HUDEP-2 (cell line): ENCODE results near the gene HDAC7.
"Not testable (repeated sequence)": the region's sequence is repeated elsewhere in the genome, so short reads cannot be mapped to it uniquely, and the experiment has no call there.

Source experiments
- DNase-seq, 76 experiments: peaks; one replicate each; lab custom pipeline; 2025; ENCODE audit not compliant: unreplicated experiment in 76 of 76; lab: John Stamatoyannopoulos, UW

The HDAC7 gene

DNA sequence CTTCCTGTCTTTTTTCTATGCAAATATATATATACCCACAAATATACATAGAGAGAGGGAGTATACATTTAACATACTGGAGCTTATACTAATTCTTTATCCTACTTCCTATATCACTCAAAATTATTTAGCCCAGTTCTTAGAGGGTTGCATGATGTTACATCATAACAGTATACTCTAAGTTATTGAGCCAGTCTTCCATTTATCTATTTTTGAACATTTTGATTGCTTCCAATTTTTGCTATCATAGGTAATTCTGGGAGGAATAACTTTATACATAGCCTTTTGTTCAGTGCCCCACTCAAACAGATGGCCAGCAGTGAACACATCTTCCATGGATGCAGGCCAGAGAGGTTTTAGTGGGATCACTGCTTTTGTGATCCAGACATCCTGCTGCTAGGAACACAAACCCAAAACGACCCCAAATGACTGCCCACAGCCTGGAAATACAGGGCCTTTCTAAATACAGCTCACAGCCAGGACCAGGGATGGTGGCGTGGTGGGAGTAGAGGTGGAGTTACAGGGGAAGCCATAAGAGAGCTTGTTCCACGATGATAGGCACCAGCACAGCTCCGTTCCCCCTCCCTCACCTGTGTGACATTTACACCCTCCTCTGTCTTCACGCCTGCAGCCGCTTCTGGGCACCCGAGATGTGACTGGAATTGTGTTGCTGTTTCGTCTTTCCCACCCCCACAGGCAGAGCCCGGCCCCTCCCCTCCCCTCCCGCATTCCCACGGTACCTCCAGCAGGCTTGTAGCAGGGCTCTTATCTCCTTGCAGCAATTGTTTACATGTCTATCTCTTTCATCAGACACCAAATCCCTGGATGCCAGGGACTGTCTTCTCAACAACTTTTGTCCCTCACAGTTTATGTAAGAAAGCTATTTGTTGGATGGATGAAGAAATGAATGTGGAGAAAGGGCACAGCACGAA is 30.7 kb upstream of the HDAC7 start:
- DNase-seq, result peak in 1 of 76 experiments; percentile 8

- DNase-seq, result no peak
Measured at GRCh38 chr12:47849261-47849660, 29.6 kb upstream of the HDAC7 start.

DNA sequence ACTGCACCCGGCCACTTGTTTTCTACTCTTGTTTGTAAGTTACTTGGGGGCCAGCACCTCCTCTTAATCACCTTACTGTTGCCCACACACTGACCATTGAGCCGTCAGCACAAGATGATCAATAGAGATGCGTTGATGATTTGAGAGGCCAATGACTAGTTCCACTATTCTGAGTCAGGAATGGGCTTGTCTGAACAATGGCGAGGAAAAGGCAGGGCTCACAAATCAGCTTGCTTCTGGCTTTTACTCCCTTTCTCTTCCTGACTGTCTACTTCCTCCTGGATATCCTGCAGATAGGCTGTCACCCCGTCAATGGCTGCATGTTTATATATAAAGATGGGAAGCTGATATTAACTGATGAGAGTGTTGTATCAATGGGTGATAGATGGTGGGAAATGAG is 29.1 kb upstream of the HDAC7 start:
- DNase-seq, result no peak

GRCh38 chr12:47846294-47846996 is 26.7 kb upstream of the HDAC7 start:
- no peak for DNase-seq

DNA sequence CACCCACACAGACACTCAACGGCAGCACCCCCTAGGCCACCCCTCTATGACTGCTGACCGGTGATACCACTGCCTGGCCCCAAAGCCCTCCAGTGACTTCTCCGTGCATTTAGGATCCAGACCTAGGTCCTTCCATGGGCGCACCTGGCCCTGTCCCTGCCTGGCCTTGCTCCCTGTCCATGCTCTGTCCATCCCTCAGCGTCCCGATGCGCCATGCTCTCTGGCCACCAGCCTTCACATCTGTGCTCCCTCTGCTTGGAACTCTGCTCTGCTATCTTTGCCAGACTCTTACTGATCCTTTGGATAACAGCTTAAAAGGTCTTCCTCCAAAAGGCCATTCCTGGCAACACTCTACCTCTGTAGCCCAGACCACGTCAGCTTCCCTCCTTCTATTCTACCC is 25.4 kb upstream of the HDAC7 start:
- DNase-seq, result no peak

DNA sequence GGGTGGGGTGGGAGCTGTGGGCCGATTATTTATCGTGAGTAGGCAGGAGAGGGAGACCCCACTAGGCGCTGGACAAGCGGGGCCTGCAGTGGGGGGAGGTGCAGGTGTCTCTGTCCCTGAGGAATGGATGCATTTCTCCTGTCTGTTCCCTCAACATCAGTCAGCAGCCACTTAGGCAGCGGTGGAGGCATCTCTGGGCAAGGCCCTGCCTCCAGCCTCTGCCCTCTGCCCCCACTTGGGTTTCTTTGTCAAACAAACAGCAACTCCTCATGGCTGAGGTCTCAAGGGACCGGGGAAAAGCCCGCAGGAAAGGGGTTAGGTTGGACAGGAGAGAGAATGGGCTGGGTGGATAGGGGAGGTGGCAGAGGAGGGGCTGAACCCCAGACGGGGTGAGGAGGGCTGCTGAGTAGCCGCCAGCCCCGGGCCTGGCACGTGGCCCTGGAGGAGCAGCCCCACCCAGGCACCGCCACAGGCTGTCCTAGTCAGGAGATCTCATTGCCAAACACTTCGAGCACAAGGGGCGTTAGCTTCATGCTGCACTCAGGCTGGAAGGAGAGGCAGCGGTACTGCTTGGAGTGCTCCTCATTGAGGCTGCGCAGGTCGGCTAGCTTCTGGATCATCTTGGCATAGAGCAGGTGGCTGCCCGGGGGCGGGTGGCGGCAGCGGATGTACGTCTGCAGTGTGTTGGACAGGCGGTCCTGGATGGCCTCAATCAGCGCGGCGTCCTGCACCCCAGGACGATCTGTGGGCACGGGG is 24.7 kb upstream of the HDAC7 start:
- peak in 74 of 76 experiments; percentile 15 to 88 (median 73) for DNase-seq

DNA sequence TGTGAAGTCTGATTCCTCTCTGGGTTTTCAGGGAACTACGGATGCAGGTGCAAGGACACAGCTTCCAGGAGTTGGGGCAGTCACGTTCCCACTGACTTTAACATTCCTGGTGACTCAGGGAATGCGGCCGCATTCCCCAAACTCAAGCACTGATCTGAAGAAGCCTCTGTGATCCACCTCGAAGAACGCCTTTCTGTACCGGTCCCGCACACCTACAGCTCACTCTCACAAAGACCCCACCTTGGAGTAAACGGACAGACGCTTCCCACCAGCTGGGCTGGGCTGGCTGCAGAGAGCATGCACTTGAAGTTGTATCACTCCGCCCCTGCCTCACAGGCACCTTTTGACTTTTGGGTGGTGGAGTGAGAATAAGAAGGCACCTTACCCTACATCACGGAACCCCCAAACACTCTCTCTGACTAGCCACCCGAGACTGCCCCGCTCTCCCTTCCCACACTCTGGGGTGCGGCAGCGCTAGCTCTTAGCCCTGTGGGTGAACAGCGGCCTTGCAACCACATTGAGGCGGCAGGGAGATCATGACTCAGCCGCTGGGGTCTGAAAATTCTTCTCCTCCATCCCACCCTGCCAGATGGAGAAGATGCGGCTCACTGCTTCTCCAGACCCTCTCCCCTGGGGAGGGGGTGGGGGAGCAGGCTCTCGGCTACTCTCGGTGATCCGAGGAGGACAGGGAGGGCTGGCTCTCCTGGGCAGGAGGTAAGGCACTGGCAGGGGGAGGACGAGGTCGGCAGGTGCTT is 23.7 kb upstream of the HDAC7 start:
- no peak for DNase-seq

- not testable (repeated sequence) for DNase-seq
Measured at GRCh38 chr12:47842543-47842942, 22.8 kb upstream of the HDAC7 start.

DNA sequence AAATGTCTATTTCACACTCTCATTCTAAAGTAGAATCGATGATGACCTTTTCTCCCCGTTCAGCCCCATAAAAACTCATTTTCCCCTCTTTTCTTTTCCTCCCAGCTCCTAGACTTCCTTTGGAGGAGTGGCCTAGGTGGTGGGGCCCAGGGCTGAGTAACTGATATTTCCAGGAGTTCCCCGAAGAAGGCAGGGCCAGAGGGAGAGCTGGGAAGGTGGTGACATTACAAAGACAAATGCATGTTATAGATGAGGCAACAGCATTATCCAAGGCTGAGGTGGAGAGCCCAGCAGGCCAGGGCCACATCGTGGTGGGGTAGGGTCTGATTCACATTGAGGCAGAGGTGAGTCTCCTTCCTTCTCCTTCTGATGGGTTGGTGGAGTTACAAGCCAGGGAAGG is 22.2 kb upstream of the HDAC7 start:
- DNase-seq, result no peak

- no peak for DNase-seq
Measured at GRCh38 chr12:47841501-47841900, 21.8 kb upstream of the HDAC7 start.

DNA sequence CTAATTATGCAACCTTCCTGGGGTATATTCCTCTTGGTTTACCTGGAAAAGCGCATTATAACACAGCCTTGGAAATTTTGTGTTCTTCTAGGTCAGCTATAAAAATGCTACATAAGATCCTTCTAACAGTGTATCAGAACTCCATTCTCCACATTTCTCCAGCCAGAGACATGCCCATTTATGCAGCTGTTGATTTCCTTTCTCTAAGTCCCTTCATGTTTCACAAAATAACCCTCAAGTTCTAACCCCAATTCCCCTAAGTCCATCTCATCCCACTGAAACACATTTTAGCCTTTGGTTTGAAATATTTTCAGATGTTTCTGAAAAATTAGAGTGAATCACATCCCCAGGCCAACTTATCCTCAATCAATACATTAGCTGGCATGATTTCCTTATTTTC is 20.9 kb upstream of the HDAC7 start:
- DNase-seq, result no peak

DNA sequence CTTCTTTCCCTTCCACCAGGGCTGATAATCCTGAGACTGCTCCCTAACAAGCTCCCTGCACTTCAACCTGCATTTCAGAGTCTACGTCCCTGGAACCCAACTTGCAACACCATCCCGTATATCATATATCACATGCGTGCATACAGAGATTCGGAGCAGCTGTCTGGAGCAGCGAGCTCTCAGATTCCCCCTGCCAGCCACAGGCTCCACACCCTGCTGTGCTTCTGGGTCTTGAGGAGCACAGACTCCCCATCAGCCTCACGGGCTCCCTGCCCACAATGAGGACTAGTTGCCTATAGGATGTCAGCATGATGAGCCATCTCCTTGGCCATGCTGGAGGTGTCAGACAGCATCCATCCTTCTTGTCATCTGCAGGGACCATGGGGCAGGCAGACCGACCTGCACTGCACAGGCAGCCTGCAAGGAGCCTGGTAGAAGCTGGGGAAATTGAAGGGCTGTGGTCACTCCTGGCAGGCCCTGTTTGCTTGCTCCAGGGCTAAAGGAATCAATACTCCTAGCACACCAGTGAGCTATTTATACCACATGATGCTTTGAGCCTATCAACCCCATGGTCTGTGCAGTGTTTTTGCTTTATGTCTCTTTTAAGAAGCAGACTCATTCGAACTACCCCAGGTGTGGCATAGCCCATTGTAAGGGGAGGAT is 19.6 kb upstream of the HDAC7 start:
- DNase-seq, result no peak

DNA sequence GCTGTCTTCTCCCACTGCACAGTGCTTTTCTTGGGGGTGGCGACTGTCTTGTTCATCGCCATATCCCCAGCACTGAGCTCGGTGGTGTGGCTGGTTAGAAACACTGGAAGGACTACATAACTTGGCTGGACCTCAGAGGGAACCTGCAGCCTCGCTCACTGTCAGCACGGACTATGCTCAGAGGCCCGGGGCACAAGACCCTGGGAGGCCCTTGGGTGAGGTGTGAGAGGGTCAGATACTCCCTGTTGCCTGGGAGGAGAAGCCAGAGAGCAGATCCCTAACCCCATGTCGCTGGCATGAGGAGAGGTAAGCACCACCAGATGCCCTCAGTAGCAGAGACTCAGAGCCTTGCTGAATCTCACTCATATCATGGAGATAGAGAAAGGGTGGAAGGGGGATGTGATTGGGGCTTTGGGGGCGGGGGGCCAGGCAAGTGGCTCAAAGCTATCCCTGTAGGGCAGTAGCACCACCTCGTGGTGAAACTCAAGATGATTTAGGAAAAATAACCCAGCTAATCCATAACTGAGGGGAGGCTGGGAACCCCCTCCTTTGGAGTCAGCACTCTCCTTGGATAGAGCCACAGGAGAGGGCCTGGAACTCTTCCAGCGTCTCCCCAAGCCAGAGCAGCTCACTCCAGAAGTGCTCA is 18.7 kb upstream of the HDAC7 start:
- DNase-seq, result peak in 28 of 76 experiments; percentile 7 to 54 (median 24)

DNA sequence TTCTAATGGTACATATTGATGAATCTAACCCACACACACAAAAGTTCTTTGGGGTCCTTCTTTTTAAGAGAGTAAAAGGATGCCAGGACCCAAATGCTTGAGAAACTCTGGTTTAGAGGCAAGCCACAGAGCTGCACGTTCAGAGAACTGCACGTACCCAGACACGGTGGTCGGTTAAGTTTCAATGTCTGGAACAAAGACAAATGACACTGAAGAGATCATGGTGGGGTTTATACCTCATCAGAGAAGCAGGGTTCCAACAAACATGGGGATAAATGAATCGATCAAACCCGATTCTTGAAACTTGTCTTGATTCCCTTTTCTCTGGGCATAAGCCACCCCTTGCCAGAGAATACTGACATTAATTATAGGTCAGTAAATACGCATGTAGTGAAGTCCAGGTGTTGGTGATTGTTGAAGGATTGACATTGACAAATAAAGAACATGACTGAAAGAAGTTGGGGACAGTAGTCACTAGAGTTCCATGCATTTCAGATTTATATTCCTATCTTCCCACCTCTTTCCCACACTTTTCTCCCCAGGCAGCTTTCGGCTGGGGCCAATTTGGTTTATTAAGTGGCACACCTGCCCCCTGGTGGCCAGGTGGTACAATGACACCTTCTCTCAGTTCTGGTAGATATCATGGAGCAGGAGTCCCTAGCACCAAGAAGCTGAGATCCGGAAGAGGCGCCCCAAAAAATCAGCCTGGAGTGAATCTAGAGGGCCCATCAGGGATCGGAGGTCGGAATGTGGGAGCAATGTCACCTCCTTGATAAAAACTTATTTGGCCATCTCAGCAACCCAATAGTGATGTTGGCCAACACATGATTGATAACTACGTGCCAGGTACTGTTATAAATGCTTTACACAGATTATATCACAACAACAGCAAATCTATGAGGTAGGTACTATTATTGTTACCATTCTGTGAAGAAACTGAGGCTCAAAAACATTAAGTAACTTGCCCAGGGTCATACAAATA is 17.8 kb upstream of the HDAC7 start:
- peak in 49 of 76 experiments; percentile 7 to 71 (median 38) for DNase-seq

GRCh38 chr12:47835831-47836155 is 16.1 kb upstream of the HDAC7 start:
- no peak for DNase-seq

DNA sequence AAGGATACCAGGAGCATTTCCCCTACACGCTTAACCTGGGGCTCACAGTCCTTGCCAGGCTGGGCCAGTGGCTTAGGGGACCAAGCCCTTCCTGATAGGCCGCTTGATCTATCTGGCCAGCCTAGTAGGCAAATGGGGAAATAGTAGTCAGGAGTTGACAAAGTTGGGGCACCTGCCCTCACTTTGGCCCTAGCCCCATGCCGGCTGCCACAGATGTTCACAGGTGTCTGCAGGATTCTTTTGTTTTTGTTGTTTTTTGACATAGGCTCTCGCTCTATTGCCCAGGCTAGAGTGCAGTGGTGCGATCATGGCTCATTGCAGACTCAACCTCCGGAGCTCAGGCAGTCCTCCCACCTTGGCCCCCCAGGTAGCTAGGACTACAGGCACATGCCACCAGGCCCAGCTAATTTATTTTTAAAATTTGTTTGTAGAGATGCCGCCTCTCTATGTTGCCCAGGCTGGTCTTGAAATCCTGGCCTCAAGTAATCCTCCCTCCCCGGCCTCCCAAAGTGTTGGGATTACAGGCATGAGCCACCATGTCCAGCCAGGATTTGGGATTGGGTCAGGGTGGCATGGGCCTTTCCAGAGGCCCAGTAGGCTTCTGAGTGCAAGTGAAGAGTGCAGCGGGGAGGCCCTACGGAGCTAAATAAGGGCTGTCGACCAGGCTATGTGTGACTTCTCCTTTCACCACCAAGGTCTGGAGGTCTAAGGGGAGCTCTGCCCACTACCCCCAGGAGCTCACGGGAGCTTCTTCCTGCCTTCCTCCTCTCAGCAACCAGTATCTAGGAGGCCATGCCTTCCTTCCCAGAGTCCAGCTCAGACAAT is 15.5 kb upstream of the HDAC7 start:
- peak in 3 of 76 experiments; percentile 44 to 60 (median 49) for DNase-seq

GRCh38 chr12:47834199-47834903 is 14.6 kb upstream of the HDAC7 start:
- peak in 70 of 76 experiments; percentile 12 to 87 (median 57) for DNase-seq
